IPS DF 6.9 (cell line): ENCODE measurements around the gene PROCR.
"Not testable (repeated sequence)": the region's sequence is repeated elsewhere in the genome, so short reads cannot be mapped to it uniquely, and the experiment has no call there.

ENCODE experiments used
- DNase-seq: peaks from one replicate; pipeline ENCODE4 v3.0.0-alpha.2; 2013; ENCODE audit warnings: low read depth, low spot score
- H3K27ac ChIP-seq: one replicate; pipeline ENCODE4 v1.5.1; 2013; ENCODE audit warnings: low read length, control low read depth
- H3K27me3 ChIP-seq: 2 replicates; pipeline ENCODE4 v1.6.1; 2013; ENCODE audit warnings: mild to moderate bottlenecking, low read length; ENCODE audit not compliant: control insufficient read depth, insufficient read depth
- H3K36me3 ChIP-seq: 2 replicates; pipeline ENCODE4 v1.6.1; 2013; ENCODE audit warnings: low read length; ENCODE audit not compliant: control insufficient read depth, insufficient read depth
- H3K4me1 ChIP-seq: 2 replicates; pipeline ENCODE4 v1.6.1; 2013; ENCODE audit warnings: low read length; ENCODE audit not compliant: control insufficient read depth, insufficient read depth
- H3K4me3 ChIP-seq: 2 replicates; pipeline ENCODE4 v1.5.1; 2013; ENCODE audit warnings: mild to moderate bottlenecking, low read length
- H3K9me3 ChIP-seq: 2 replicates; pipeline ENCODE4 v1.6.1; 2013; ENCODE audit warnings: low read length, inconsistent platforms; ENCODE audit not compliant: control insufficient read depth, insufficient read depth
- WGBS: extraction: QIAGEN DNeasy Blood & Tissue Kit; methylation state at CpG from one replicate; pipeline ENCODE4 v1.1.7; 2013; ENCODE audit warnings: mixed read lengths, missing lambda C conversion rate; ENCODE audit not compliant: insufficient read length, insufficient coverage; 5-methylcytosine and 5-hydroxymethylcytosine counted together

PROCR gene

GRCh38 chr20:35193031-35193791, 21.3 kb downstream of the PROCR start:
- DNase-seq, H3K4me3 ChIP-seq, H3K27ac ChIP-seq, H3K9me3 ChIP-seq, H3K27me3 ChIP-seq, H3K36me3 ChIP-seq, H3K4me1 ChIP-seq: not testable (repeated sequence)
- WGBS, result no CpG with 5 or more reads among the region's 9 CpGs

GRCh38 chr20:35196313-35196712, 24.4 kb downstream of the PROCR start:
- no peak overlapping the region for H3K27ac ChIP-seq
- no peaks in the 10 kb centered on the region for H3K4me1 ChIP-seq
- no peaks in the 10 kb centered on the region for H3K27me3 ChIP-seq
- no peaks in the 10 kb centered on the region for H3K9me3 ChIP-seq
- no peak for DNase-seq
- no peak overlapping the region for H3K4me3 ChIP-seq
- no peaks in the 10 kb centered on the region for H3K36me3 ChIP-seq

- Histone ChIP-seq H3K36me3 (no peaks in the 10 kb centered on the region), H3K4me1 (no peaks in the 10 kb centered on the region), H3K4me3 (no peak overlapping the region), H3K27ac (no peak overlapping the region), H3K27me3 (no peaks in the 10 kb centered on the region), H3K9me3 (no peaks in the 10 kb centered on the region)
- no peak for DNase-seq
These were observed 27.9 kb downstream of the PROCR start for GRCh38 chr20:35199740-35200139.

GRCh38 chr20:35200267-35200666, 28.4 kb downstream of the PROCR start:
- WGBS, result no CpG with 5 or more reads among the region's 1 CpG
- DNase-seq, result no peak

GRCh38 chr20:35201467-35201866, 29.6 kb downstream of the PROCR start:
- H3K27ac ChIP-seq, H3K4me1 ChIP-seq, H3K4me3 ChIP-seq, H3K27me3 ChIP-seq, H3K36me3 ChIP-seq, H3K9me3 ChIP-seq, DNase-seq: not testable (repeated sequence)
- WGBS, result no CpG with 5 or more reads among the region's 5 CpGs

More at GRCh38 chr20:35200267-35200666, 28.4 kb downstream of the PROCR start:
- no peaks in the 10 kb centered on the region for H3K4me1 ChIP-seq
- no peaks in the 10 kb centered on the region for H3K27me3 ChIP-seq
- H3K27ac ChIP-seq, result no peak overlapping the region
- no peaks in the 10 kb centered on the region for H3K9me3 ChIP-seq
- H3K4me3 ChIP-seq, result no peak overlapping the region
- H3K36me3 ChIP-seq, result no peaks in the 10 kb centered on the region

GRCh38 chr20:35206802-35207201, 34.9 kb downstream of the PROCR start:
- Histone ChIP-seq H3K4me1 (no peaks in the 10 kb centered on the region), H3K9me3 (no peaks in the 10 kb centered on the region), H3K36me3 (no peaks in the 10 kb centered on the region), H3K27ac (no peak overlapping the region), H3K27me3 (no peaks in the 10 kb centered on the region), H3K4me3 (no peak overlapping the region)
- no peak for DNase-seq
- WGBS, result no CpG with 5 or more reads among the region's 1 CpG

GRCh38 chr20:35207950-35208611, 36.2 kb downstream of the PROCR start:
- Histone ChIP-seq H3K9me3 (no peaks in the 10 kb centered on the region), H3K4me1 (no peaks in the 10 kb centered on the region), H3K36me3 (no peaks in the 10 kb centered on the region), H3K4me3 (no peak overlapping the region), H3K27me3 (no peaks in the 10 kb centered on the region), H3K27ac (no peak overlapping the region)
- no CpG with 5 or more reads among the region's 8 CpGs for WGBS
- peak; percentile 73 for DNase-seq

GRCh38 chr20:35215066-35215956, 43.4 kb downstream of the PROCR start:
- no CpG with 5 or more reads among the region's 12 CpGs for WGBS
- Histone ChIP-seq H3K4me3 (no peak overlapping the region), H3K9me3 (no peaks in the 10 kb centered on the region), H3K4me1 (no peaks in the 10 kb centered on the region), H3K27me3 (no peaks in the 10 kb centered on the region), H3K27ac (no peak overlapping the region), H3K36me3 (no peaks in the 10 kb centered on the region)
- DNase-seq, result no peak

GRCh38 chr20:35216541-35216940, 44.7 kb downstream of the PROCR start:
- no peak overlapping the region for H3K4me3 ChIP-seq
- H3K36me3 ChIP-seq, result no peaks in the 10 kb centered on the region
- no peak overlapping the region for H3K27ac ChIP-seq
- H3K4me1 ChIP-seq, result no peaks in the 10 kb centered on the region
- no peak for DNase-seq
- H3K9me3 ChIP-seq, result no peaks in the 10 kb centered on the region
- no peaks in the 10 kb centered on the region for H3K27me3 ChIP-seq
- WGBS, result no CpG with 5 or more reads among the region's 5 CpGs

GRCh38 chr20:35223941-35224340, 52.1 kb downstream of the PROCR start:
- no peaks in the 10 kb centered on the region for H3K36me3 ChIP-seq
- peaks cover 2% of the 10 kb centered on the region; the same call in 1 of the 2 replicates for H3K4me1 ChIP-seq
- DNase-seq, result no peak
- no peak overlapping the region for H3K27ac ChIP-seq
- no peak overlapping the region for H3K4me3 ChIP-seq
- H3K9me3 ChIP-seq, result no peaks in the 10 kb centered on the region
- no peaks in the 10 kb centered on the region for H3K27me3 ChIP-seq
- WGBS, result no CpG with 5 or more reads among the region's 5 CpGs
